NCI-H526 (cell line): ENCODE results near the gene ACTL6B.
"Not testable (repeated sequence)": the region's sequence is repeated elsewhere in the genome, so short reads cannot be mapped to it uniquely, and the experiment has no call there.

ENCODE experiments used
- DNase-seq, 2 experiments: peaks; one replicate each; lab custom pipeline; 2025; lab: John Stamatoyannopoulos, UW

ACTL6B gene

GRCh38 chr7:100655908-100656674 lies at the start of gene ACTL6B:
TSS of gene ACTL6B (minus strand) at chr7:100656448. CDS start at chr7:100656354, 94 bp downstream.
- peak; percentile 57 to 93 for DNase-seq

DNA sequence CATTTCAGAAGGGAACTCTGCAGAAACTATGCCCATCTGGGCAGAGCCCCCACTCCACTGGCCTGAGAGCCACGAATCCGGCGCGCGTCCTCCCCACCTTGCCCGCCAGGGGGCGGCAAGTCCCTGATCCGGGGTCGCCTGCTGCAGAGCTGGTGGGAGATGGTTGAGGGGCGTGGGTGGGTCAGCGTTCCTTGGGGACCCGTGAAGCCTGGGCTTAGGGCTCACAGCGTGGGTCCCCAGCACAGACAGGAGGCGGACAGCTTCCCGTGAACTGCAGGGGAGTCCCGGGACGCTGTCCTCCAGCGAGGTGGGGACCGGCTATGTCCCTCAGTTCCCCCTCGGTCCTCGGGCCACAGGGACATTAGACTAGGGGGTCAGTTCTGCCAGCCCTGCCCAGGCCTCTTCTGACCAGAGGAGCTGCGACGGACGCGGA lies 49.1 kb upstream of the ACTL6B start:
- DNase-seq, result peak; percentile 52 to 83

- not testable (repeated sequence) for DNase-seq
Measured at GRCh38 chr7:100701089-100701488, 44.8 kb upstream of the ACTL6B start.

DNA sequence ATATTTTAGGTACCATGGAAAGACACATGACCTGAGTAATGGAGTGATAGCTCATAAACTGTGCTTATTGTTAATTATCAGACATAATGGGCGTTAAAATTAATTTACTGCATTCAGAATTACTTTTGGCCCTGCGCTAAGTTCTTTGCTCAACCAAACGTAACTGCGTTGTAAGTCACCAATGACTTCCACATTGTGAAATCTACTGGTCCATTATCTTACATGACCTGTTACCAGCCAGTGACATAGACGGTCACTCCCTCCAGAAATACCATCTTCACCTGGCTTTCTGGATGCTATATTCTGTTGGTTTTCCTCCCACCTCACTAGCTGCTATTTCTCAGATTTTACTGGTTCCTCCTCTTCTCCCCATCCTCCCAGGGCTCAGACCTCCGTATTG lies 42.8 kb upstream of the ACTL6B start:
- no peak for DNase-seq

DNA sequence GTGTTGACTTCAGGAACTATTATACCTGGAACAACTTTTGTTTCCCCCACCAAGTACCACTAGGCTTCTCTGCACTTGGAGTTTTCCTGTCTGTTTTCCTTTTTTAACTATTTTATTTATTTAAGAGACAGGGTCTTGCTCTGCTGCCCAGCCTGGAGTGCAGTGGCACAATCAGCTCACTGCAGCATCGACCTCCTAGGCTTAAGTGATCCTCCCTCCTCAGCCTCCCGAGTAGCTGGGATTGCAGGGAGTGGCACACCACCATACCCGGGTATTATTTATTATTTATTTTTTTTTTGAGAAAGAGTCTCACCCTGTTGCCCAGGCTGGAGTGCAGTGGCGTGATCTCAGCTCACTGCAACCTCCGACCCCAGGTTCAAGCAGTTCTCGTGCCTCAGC lies 39.9 kb upstream of the ACTL6B start:
- DNase-seq, result no peak

GRCh38 chr7:100694098-100694745 lies 38.0 kb upstream of the ACTL6B start, which contains the start of gene GIGYF1:
TSS of gene GIGYF1 (minus strand) at chr7:100694250. CDS start at chr7:100688238, 6,012 bp downstream.
- DNase-seq, result peak in 1 of 2 experiments; percentile 88

GRCh38 chr7:100693312-100694097 lies 37.3 kb upstream of the ACTL6B start:
- peak in 1 of 2 experiments; percentile 70 for DNase-seq

DNA sequence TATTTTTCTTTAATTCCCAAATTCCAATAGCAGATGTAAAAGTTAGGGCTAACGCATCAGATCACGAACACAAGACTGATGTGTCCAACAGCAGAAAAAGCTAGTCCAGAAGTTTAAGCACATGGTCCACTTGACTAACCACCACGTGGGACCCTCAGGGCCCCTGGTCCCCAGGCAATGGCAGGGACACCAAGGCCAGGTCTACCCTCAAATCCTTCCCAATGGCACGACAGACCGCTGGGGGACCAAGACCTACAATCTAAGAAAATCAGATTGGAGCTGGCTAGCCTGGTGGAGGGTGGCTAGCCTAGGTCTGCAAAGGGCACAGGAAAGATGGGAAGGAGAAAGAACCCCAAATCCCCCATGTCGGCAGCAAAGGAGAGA lies 36.3 kb upstream of the ACTL6B start:
- DNase-seq, result no peak

DNA sequence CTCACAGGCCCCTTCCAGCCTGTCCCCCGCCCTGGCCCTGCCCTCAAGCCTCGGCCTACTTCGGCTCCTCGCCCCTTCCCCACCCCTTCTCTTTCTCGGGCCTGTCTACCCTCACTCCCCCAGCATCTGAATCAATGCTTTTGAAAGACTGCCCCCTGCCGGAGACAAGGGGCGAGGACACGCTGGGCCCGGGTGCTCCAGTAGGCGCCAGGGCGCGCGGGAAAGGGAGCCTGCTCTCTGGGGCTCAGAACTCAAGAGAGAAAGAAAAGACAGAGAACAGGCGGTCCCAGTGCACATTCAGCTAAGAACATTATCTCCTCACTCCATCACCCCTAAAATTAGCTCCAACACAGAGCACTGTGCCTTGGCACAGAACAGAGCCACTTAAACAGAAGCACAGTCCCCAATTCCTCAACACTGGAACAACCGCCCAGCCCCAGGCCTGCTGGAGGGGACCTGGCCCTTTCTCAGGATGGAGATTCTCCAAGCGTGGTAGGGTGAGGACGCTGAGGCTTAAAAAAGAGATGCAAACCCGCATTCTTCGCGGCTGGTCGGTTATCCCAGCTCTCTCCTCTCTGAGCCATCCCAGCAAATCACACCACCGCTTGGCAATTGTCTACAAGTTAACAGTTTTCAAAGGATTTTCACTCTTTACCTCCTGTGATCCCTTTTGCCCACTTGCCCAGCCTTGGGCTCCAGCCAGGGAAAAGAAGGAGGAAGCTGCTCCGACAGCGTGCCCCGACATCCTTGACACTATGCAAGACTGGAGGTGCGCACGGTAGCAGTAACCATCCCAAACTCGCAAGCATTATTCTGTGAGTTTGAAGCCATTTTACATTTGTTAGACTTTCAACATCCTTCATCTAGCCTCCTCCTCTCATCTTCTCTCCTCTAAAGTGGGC lies 35.7 kb upstream of the ACTL6B start:
- DNase-seq, result peak; percentile 79 to 95

GRCh38 chr7:100689230-100690135 lies 33.2 kb upstream of the ACTL6B start:
- no peak for DNase-seq

GRCh38 chr7:100688326-100688860 lies 32.1 kb upstream of the ACTL6B start:
- no peak for DNase-seq

DNA sequence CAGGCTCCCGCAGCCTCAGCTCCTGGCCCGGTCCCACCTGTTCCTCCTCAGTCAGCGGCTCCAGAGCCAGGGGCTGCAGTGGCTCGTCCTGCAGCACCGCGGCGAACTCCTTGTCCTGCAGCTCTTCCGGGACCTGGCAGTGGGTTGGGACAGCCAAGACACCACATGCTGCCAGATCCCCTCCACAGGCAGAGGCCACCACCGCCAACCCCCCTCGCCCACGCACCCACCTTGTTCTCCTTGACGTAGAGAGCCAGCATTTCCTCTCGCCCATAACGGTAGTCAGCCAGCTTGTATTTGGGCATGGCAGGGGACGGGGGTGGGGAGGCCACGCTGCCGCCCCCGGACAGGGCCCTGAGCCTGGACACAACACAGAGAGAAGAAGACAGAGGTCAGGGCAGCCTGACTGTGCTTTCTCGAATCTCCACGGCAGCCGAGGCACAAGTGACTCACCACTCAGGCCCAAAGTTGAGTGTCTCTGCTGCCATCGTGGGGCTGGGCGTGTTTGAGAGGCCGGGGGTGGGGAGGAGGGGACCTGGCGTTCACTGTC lies 31.6 kb upstream of the ACTL6B start:
- no peak for DNase-seq

GRCh38 chr7:100687261-100687660 lies 31.0 kb upstream of the ACTL6B start:
- no peak for DNase-seq

DNA sequence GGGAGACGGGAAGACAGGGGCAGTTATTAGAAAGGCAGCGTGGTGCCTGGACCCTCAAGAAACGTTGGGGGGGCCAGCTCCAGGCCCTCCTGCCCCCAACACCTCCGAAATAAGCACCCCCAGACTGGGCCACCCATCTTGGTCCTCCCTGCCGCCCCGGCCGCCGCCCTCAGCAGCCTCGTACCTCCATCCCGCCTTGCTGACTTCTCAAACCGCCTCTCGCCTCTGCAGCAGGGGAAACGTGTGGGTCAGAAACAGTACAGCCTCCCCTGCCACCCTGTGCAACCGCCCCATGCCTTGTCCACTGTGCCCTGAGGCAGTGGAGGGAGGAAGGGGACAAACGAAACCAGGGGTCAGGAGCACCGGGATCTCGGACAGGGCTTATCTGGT lies 30.6 kb upstream of the ACTL6B start:
- DNase-seq, result no peak

DNA sequence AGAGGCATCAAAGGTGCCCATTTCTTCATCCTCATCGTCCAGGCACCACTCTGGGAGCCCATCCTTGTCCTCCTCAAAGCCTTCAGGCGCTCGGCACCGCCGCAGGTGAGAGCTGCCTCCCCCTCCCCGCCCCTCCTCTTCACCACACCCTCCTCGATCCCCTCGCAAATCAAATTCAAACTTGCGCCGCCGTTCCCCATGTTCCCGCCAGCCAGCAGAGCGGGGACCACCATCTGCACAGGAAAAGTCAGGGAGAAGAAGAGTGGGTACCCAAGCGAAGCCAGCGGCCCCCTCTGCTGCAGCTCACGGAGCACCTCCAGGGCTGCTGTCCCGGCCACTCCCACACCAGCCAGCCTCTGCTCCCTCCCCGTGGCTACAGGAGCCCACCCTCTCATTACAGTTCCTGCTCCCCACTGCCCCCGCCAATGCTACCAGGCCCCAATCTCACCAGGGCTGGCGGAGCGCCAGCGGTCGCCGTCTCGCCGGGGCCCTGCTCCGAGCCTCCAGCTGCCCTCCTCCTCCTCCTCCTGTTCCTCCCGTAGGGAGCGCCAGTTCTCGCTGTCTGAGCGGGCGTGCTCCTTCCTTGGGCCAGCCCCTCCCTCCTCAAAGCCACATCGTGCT lies 30.1 kb upstream of the ACTL6B start:
- DNase-seq, result no peak

GRCh38 chr7:100685631-100686145 lies 29.4 kb upstream of the ACTL6B start:
- DNase-seq, result no peak

DNA sequence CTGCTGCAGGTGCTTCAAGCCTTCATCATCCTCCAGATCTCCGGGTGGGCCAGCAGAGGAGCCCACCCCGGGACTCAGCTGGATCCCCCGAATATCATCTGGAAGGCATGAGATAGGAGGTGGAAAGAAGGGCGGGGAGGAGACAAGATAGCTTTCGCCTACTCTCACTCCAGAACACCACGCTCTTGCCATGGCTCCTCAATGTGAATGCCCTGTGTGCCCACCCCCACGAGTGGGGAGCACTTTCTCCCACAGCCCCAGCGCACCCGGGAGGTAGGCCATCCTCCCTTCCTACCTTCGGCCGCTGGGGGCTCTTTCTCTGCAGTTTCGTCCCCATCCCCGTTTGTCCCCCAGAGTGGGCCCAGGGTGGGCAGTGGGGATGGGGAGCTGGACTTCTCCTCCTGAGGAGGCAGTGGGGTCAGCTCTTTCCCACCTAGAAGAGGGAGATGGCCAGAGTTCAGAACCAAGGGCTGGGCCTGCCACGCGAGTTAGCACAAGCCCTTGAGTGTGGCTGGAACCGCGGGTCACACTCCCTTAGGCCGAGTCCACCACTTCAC lies 28.9 kb upstream of the ACTL6B start:
- DNase-seq, result no peak

DNA sequence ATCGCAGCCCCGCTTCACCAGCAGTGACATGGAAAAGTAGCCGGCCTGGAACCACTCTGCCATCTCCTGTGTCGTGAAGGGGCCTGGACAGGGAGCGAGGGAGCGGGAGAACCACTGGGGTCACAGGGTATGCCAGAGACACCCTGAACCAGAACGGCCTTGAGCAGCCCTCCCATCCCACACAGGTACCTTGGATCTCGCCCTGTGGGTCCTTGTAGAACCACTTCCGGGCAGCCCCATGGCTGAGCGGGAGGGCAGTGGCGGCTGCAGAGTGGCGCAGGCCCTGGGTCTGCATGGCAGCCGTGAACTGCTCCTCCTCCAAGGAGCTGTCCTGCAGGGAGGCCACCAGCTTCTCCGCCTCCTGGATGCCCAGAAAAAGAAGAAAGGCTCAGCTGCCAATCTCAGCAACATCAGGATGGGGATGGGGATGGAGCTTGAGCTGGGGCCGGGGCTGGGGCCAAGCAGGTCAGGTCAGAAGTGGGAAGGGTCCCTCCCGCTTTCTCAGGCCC lies 28.3 kb upstream of the ACTL6B start:
- DNase-seq, result no peak
